ENCODE measurements around the gene NAB2.
"Not testable (repeated sequence)": the region's sequence is repeated elsewhere in the genome, so short reads cannot be mapped to it uniquely, and the experiment has no call there.

The NAB2 gene

GRCh38 chr12:57088354-57089270 is at the start of gene NAB2:
Gene NAB2 (plus strand): TSS chr12:57089114. CDS start chr12:57089272, 158 bp downstream.
- DNase-seq: peak; percentile 74

- no peak for DNase-seq
Measured at GRCh38 chr12:57040211-57040610, 48.7 kb upstream of the NAB2 start.

GRCh38 chr12:57040750-57041149 is 48.2 kb upstream of the NAB2 start:
- no peak for DNase-seq

GRCh38 chr12:57042695-57043094 is 46.2 kb upstream of the NAB2 start:
- DNase-seq: no peak

- DNase-seq: no peak
Measured at GRCh38 chr12:57044468-57044867, 44.4 kb upstream of the NAB2 start.

- no peak for DNase-seq
Measured at GRCh38 chr12:57044889-57045288, 44.0 kb upstream of the NAB2 start.

- DNase-seq: no peak
Measured at GRCh38 chr12:57046086-57046791, 42.7 kb upstream of the NAB2 start.

GRCh38 chr12:57046947-57047890 is 41.7 kb upstream of the NAB2 start:
- no peak for DNase-seq

GRCh38 chr12:57047981-57048380 is 40.9 kb upstream of the NAB2 start:
- no peak for DNase-seq

GRCh38 chr12:57048423-57049118 is 40.3 kb upstream of the NAB2 start:
- DNase-seq: no peak

- no peak for DNase-seq
Measured at GRCh38 chr12:57049119-57049446, 39.8 kb upstream of the NAB2 start.

- DNase-seq: no peak
Measured at GRCh38 chr12:57049890-57050289, 39.0 kb upstream of the NAB2 start, which contains the start of gene MYO1A. Gene MYO1A (minus strand): TSS chr12:57050129. CDS start chr12:57048323, 1,806 bp downstream.

GRCh38 chr12:57051011-57051410 is 37.9 kb upstream of the NAB2 start:
- no peak for DNase-seq

- DNase-seq: not testable (repeated sequence)
Measured at GRCh38 chr12:57053146-57053545, 35.8 kb upstream of the NAB2 start.

- not testable (repeated sequence) for DNase-seq
Measured at GRCh38 chr12:57053901-57054300, 35.0 kb upstream of the NAB2 start.

- no peak for DNase-seq
Measured at GRCh38 chr12:57055824-57056223, 33.1 kb upstream of the NAB2 start.

- DNase-seq: no peak
Measured at GRCh38 chr12:57057067-57057751, 31.7 kb upstream of the NAB2 start.

GRCh38 chr12:57058454-57058853 is 30.5 kb upstream of the NAB2 start:
- no peak for DNase-seq

- DNase-seq: no peak
Measured at GRCh38 chr12:57063991-57064685, 24.8 kb upstream of the NAB2 start.

GRCh38 chr12:57066245-57066644 is 22.7 kb upstream of the NAB2 start:
- no peak for DNase-seq

- DNase-seq: peak; percentile 50
Measured at GRCh38 chr12:57069523-57069922, 19.4 kb upstream of the NAB2 start.

Measured in NCI-H1105 treated with DMSO at 0.1 percent for 48 hours (cell line).